Measurements from ENCODE around the gene UAP1.

GRCh38 chr1:162612606-162613400 lies 51.3 kb downstream of the UAP1 start:
- TF ChIP-seq EP300 (IDR thresholded peaks at IDR 0.05; ENCODE audit: borderline replicate concordance) (no peak), YY1 (IDR thresholded peaks at IDR 0.05; ENCODE audit: low read depth) (no peak), CEBPB (IDR thresholded peaks at IDR 0.05) (no peak), RAD21 (IDR thresholded peaks at IDR 0.05; ENCODE audit: low read depth) (no peak)

All from Ishikawa (cell line).